IPS-18c (cell line): Measurements from ENCODE around the gene MBD3L4.
"Not testable (repeated sequence)": the region's sequence is repeated elsewhere in the genome, so short reads cannot be mapped to it uniquely, and the experiment has no call there.

Experiments
- H3K4me3 ChIP-seq: 2 replicates; pipeline ENCODE4 v1.7.0; 2013; ENCODE audit warnings: low read depth, mild to moderate bottlenecking, low read length, moderate library complexity; ENCODE audit not compliant: insufficient read depth
- H3K9me3 ChIP-seq: one replicate; pipeline ENCODE4 v1.6.1; 2013; ENCODE audit warnings: mild to moderate bottlenecking, low read length, moderate library complexity; ENCODE audit not compliant: control insufficient read depth, insufficient read depth

The MBD3L4 gene

DNA sequence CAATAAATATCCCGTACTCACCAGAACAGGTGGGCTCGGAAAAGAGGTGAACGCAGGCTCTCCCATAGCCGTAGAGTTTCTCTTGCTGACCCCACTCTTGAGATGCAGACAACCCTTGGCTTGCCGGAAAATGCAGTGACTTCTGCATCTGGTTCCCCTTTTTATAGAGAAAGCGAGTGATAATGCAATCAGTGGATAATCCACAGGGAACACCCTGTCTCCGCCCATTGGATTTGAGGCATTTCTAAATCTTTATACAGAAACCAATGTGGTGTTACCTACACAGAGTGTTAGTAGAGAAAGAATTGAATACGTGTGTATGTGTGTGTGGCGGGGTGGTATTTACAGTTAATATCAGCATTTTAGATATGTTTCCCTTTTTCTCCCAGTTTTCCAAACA, at the start of gene MBD3L4:
MBD3L4 (minus strand) TSS at position 101 of the 400 bp plus-strand sequence; CDS start at position 66, 35 bp downstream.
- not testable (repeated sequence) for H3K9me3 ChIP-seq, H3K4me3 ChIP-seq

- H3K9me3 ChIP-seq: peaks cover 19% of the 10 kb centered on the region
- no peak overlapping the region for H3K4me3 ChIP-seq
Observed at GRCh38 chr19:7088999-7089398, 49.0 kb upstream of the MBD3L4 start.

DNA sequence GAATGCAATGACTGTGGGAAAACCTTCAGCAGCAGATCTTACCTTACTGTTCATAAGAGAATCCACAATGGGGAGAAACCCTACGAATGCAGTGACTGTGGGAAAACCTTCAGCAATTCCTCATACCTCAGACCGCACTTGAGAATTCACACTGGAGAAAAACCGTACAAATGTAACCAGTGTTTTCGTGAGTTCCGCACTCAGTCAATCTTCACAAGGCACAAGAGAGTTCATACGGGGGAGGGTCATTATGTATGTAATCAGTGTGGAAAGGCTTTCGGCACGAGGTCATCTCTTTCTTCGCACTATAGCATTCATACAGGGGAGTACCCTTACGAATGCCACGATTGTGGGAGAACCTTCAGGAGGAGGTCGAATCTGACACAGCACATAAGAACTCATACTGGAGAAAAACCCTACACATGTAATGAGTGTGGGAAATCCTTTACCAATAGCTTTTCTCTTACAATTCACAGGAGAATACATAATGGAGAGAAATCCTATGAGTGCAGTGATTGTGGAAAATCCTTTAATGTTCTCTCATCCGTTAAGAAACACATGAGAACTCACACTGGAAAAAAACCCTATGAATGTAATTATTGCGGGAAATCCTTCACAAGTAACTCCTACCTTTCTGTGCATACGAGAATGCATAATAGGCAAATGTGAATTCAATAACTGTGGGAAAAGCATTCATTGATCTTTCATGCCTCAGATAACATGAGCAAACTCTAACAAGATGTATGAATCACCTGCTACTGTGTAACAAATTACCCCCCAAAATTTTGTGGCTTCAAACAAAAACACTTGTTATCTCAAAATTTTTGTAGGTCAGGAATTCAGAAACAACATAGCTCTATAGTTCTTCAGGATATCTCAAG, 43.3 kb upstream of the MBD3L4 start:
- Histone ChIP-seq H3K4me3 (no peak overlapping the region), H3K9me3 (peaks cover 60% of the 10 kb centered on the region)

GRCh38 chr19:7078008-7078407, 38.0 kb upstream of the MBD3L4 start:
- H3K4me3 ChIP-seq: no peak overlapping the region
- peaks cover 46% of the 10 kb centered on the region for H3K9me3 ChIP-seq

- peaks cover 31% of the 10 kb centered on the region for H3K9me3 ChIP-seq
Observed at GRCh38 chr19:7076151-7076550, 36.2 kb upstream of the MBD3L4 start.

DNA sequence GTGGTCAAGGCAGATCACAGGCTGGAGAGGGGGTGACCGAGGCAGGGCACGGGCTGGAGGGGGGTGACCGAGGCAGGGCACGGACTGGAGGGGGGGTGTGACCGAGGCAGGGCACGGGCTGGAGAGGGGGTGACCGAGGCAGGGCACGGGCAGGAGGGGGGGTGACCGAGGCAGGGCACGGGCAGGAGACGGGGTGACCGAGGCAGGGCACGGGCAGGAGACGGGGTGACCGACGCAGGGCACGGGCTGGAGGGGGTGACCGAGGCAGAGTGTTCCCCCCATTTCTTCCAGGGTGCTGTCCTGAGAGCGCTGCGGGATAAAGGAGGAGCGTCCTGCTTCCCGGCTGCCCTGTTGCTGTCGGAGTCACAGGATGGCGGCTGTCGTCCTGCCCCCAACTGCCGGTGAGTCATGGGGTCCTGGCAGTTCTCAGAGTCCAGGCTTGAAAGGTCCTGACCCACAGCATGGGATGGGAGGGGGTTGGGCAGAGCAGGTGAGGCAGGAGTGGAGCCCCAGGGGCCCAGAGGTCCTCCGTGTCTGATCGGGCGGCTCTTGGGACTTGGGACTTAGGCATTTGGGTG, 34.8 kb upstream of the MBD3L4 start:
- Histone ChIP-seq H3K9me3 (peaks cover 19% of the 10 kb centered on the region), H3K4me3 (no peak overlapping the region)

More at GRCh38 chr19:7076151-7076550, 36.2 kb upstream of the MBD3L4 start:
- no peak overlapping the region for H3K4me3 ChIP-seq

DNA sequence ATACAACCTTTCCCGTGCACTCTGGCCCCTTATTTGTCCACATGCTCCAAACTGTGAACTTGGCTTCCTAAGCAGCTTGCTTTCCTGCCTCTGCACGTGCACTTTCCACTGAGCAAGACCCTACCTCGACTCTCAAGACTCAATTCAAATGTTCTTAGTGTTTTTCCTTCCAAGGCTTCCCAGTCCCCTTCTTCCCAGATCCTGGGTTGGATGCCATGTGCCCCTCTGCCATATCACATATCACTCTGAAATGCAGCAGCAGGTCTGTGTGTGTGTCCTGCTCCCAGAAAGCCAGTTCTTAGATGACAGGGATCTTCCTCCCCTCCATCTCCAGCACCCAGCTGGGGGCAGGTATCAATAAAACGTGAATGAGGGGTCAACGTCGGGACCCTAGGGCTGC, 32.6 kb upstream of the MBD3L4 start:
- Histone ChIP-seq H3K9me3 (peaks cover 6% of the 10 kb centered on the region), H3K4me3 (no peak overlapping the region)

DNA sequence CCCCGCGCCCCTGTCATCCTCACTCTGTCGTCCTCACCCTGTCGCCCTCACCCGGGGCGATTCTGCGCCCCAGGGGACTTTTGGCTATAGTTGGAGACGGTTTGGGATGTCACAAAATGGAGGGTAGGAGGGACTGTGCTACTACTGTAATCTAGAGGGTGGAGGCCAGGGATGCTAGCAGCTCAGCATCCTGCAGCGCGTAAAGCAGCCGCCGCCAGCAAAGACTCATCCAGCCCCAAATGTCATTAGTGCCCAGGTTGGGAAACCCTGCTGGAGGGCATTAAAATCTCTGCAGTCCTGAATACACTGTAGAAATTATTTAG, 29.9 kb upstream of the MBD3L4 start:
- H3K4me3 ChIP-seq: peak overlapping the region; percentile 90
- H3K9me3 ChIP-seq: no peaks in the 10 kb centered on the region

DNA sequence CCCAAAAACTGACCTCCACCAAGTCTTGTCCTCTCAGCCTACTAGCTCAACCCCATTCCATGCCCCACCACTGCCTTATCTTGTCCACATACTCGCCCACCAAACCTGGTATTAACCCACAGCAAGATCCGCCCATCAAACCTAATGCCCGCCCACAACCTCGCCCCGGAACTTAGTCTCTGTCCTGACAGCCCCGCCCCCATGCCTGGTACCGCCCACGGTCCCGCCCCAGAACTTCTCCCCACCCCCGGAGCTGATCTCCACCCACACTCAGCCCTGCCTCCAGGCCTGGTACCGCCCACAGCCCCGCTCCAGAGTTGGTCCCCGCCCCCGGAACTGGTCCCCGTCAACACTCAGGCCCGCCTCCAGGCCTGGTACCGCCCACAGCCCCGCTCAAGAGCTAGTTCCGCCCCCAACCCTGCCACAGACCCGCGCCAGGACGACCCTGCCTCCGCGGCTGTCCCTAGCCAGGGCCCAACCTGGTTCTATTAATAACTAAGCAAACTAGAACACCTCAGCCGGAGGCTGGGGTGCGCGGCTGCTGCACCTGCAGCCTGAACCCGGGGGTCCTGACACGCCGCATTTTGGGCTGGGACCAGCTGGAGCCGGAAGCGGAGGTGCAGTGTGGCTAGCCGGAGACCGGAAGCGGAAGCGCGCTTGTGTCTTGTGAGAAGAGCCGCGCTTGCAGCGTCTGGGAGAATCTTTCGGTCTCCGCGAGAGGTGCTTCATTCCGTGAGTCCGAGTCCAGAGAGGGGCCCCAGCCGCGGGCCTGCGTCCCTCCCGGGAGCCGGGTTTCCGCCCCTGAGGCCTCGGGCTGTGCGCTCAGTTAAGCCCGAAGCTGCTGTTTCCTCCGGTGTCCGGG, 29.3 kb upstream of the MBD3L4 start, which contains the start of gene ZNF557:
ZNF557 (plus strand) TSS at position 662 of the 862 bp plus-strand sequence. CDS start 5,372 bp downstream, outside the sequence.
- no peaks in the 10 kb centered on the region for H3K9me3 ChIP-seq
- peak within 1 kb of the TSS; percentile 90 for H3K4me3 ChIP-seq

GRCh38 chr19:7068599-7068998, 28.6 kb upstream of the MBD3L4 start:
- Histone ChIP-seq H3K9me3 (peaks cover 2% of the 10 kb centered on the region), H3K4me3 (0 out of 2 replicates have a peak overlapping the region, but pooled peaks have one; percentile 28)

DNA sequence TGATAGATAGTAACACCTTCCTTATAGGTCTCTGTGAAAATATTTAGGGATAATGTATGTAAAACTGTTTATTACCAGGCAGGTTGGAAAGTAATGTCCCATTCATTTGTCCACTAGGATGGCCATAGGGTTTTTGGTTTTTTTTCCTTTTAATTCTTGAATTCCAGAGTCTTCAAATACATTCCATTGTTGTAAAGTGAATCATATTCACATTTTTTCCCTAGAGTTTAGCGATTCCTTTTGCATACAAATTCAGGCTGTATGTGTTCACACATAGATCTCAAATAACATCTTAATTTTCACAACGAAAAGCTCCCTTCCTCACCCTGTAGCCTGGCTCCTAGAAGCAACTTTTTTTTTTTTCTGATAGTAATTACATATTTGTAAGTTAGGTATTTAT, 27.7 kb upstream of the MBD3L4 start:
- Histone ChIP-seq H3K9me3 (peaks cover 2% of the 10 kb centered on the region), H3K4me3 (no peak overlapping the region)

DNA sequence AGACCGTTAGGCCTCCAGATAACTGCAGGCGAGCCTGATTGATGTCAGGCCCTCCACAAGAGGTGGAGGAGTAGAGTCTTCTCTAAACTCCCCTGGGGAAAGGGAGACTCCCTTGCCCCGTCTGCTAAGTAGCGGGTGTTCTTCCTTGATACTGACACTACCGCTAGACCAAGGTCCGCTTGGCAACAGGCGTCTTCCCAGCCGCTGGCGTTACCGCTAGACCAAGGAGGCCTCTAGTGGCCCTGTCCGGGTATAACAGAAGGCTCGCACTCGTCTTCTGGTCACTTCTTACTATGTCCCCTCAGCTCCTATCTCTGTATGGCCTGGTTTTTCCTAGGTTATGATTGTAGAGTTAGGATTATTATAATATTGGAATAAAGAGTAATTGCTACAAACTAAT, 27.1 kb upstream of the MBD3L4 start:
- H3K9me3 ChIP-seq, H3K4me3 ChIP-seq: not testable (repeated sequence)

GRCh38 chr19:7063764-7064418, 23.9 kb upstream of the MBD3L4 start:
- H3K4me3 ChIP-seq: no peak overlapping the region
- H3K9me3 ChIP-seq: peaks cover 2% of the 10 kb centered on the region

- peaks cover 2% of the 10 kb centered on the region for H3K9me3 ChIP-seq
- no peak overlapping the region for H3K4me3 ChIP-seq
Observed at GRCh38 chr19:7063339-7063738, 23.4 kb upstream of the MBD3L4 start.

GRCh38 chr19:7059977-7060376, 20.0 kb upstream of the MBD3L4 start:
- H3K9me3 ChIP-seq, H3K4me3 ChIP-seq: not testable (repeated sequence)

DNA sequence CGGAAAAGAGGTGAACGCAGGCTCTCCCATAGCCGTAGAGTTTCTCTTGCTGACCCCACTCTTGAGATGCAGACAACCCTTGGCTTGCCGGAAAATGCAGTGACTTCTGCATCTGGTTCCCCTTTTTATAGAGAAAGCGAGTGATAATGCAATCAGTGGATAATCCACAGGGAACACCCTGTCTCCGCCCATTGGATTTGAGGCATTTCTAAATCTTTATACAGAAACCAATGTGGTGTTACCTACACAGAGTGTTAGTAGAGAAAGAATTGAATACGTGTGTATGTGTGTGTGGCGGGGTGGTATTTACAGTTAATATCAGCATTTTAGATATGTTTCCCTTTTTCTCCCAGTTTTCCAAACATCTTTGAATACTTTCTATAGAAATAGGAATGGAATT, 18.6 kb upstream of the MBD3L4 start, which contains the start of gene MBD3L3:
MBD3L3 (minus strand) TSS at position 101 of the 400 bp plus-strand sequence; CDS start at position 30, 71 bp downstream.
- H3K9me3 ChIP-seq, H3K4me3 ChIP-seq: not testable (repeated sequence)

DNA sequence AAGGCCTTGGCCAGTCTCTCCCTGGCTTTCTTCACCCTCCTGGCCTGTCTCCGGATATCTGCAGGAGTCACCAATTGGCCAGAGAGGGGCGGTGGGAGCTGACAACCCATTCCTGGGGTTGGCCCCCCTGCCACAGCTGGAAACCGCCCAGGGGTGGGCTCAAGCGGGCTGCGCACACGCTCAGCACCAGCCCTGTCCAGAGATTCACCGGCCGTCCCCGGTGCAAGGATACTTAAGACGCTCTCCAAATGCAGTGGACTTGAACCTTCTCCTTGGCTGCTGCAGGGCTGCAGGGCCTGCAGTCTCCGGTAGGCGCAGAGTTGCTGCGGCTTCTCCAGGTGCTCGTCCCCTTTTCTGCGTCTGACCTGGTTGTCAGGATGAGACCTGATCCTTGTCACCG, 16.4 kb upstream of the MBD3L4 start:
- not testable (repeated sequence) for H3K4me3 ChIP-seq, H3K9me3 ChIP-seq
